ENCODE data around the gene NBAS.

Gene NBAS

GRCh38 chr2:15154297-15154696 is 406.8 kb downstream of the NBAS start:
- in situ Hi-C loops (cut with HindIII; ENCODE audit: low sequenced_read_pairs): no loop called here

DNA sequence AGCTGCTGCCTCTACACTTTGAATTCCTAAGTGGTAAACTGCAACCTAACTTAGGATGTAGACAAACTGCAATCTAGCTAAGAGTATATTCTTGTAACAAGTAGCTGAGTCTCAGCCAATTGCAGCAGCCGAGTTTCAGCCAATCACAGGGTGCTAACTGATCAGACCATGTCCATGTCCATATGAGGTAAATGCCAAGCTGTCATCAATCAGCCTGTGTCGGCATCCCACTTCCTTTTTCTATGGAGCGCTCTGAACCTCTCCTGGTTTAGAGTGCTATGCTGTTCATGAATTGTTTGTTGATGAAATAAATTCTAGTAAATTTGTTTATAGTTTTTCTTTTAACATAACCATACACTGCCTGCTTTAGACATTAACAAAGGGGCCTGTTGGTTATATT is 408.8 kb downstream of the NBAS start:
- in situ Hi-C loops (cut with HindIII; ENCODE audit: low sequenced_read_pairs): no loop called here

DNA sequence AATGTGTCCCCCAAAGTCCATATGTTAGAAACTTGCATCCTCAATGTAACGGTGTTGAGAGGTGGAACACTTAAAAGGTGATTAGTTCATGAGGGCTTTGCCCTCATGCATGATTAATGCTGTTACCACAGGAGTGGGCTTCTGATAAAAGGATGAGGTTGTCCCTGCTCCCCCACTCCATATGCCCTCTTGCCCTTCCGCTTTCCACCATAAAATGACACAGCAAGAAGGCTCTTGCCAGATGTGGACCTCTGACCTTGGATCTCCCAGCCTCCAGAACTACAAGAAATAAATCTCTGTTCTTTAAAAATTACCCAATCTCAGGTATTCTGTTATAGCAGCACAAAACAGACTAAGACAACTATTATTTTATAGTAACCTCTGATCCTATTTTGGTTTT is 412.1 kb downstream of the NBAS start:
- in situ Hi-C loops (cut with HindIII; ENCODE audit: low sequenced_read_pairs): no loop called here

GRCh38 chr2:15147591-15147990 is 413.5 kb downstream of the NBAS start:
- in situ Hi-C loops (cut with HindIII; ENCODE audit: low sequenced_read_pairs): no loop called here

DNA sequence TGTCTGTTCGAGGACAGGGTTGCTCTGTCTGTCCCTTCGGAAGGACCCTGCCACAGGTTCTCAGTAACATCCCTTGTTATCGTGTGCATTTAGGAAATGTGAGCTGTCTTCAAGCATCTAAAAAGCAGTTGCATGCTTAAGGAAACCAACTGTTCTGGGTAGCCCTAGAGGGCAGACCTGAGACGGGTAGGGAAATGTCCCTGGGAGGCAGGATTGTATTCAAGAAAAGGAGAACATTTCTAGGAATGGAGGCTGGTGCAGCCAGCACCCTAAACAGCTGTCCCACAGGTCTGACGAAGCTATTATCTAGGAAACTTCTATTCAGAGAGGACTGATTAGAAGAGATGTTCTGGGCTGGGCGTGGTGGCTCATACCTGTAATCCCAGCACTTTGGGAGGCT is 414.2 kb downstream of the NBAS start:
- in situ Hi-C loops (cut with HindIII; ENCODE audit: low sequenced_read_pairs): no loop called here

DNA sequence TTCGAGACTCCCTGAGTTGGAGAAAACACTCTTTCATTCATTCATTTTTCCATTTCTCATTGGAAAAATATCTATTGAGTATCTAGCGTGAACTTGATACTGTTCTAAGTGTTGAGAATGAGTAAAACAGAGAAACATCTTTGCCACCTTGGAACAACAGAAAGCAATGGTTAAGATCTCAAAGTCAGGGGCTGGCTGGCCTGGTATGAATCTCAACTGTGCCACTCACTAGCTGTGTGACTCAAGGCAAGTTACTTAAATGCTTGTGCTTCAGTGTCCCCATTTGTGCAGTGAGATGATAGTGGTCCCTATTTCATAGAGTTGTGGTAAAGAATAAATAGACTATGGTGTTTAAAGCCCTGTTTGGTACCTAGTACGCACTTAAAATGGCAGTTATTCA is 415.2 kb downstream of the NBAS start:
- in situ Hi-C loops (cut with HindIII; ENCODE audit: low sequenced_read_pairs): no loop called here

- in situ Hi-C loops (cut with HindIII; ENCODE audit: low sequenced_read_pairs): no loop called here
These were observed 415.9 kb downstream of the NBAS start for GRCh38 chr2:15145046-15145817.

DNA sequence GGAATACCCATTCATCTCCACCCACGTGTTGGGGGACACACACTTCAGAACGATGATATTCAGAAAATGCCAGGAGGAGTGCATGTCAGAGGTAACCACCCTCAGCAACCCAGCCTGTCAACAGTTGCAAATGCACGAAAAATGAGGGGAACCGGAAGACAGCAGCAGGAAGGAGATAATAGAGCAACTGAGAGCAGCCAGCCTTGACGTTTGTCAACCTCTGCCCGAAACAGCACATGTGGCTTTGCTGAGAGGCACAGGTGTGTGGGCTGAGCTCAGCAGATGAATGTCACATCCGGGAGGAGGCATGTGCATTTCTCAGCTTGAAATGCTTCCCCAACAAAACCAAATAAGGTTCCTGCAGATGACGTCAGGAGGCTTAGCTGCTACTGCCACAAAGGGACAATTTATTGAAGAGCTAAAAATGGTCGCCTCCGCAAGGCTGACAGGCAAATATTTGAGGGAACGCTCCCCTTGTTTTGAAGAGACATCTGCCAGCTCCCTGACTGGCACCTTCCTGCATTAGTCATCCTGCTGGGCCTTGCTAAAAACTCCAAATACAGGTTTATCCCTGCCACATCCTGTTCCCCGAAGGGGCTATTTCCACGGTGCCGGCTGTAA is 419.0 kb downstream of the NBAS start:
- in situ Hi-C loops (cut with HindIII; ENCODE audit: low sequenced_read_pairs): no loop called here

- in situ Hi-C loops (cut with HindIII; ENCODE audit: low sequenced_read_pairs): no loop called here
These were observed 419.9 kb downstream of the NBAS start for GRCh38 chr2:15141211-15141610.

- in situ Hi-C loops (cut with HindIII; ENCODE audit: low sequenced_read_pairs): no loop called here
These were observed 424.5 kb downstream of the NBAS start for GRCh38 chr2:15136639-15137038.

GRCh38 chr2:15134957-15135356 is 426.2 kb downstream of the NBAS start:
- in situ Hi-C loops (cut with HindIII; ENCODE audit: low sequenced_read_pairs): no loop called here

GRCh38 chr2:15133461-15133860 is 427.7 kb downstream of the NBAS start:
- in situ Hi-C loops (cut with HindIII; ENCODE audit: low sequenced_read_pairs): no loop called here

DNA sequence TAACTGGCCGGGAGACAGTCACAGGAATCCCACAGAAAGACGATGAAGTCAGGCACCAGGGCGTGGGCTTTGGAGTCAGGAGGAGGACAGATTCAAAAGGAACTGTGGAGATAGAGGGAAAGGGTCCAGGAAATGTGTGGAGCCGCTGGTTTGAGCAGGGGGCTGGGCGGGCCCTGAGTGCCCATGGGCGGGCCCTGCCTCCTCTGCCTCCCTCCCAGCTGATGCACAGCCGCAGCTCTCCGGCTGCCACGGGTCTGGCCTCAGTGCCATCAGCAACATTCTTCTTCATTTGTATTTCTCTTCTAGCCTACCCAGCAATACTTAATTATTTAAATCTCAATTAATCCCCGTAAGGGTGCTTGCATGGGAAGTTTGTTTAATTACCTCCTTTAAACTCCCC is 432.3 kb downstream of the NBAS start:
- in situ Hi-C loops (cut with HindIII; ENCODE audit: low sequenced_read_pairs): no loop called here

GRCh38 chr2:15127876-15128275 is 433.3 kb downstream of the NBAS start:
- in situ Hi-C loops (cut with HindIII; ENCODE audit: low sequenced_read_pairs): no loop called here

- in situ Hi-C loops (cut with HindIII; ENCODE audit: low sequenced_read_pairs): no loop called here
These were observed 433.8 kb downstream of the NBAS start for GRCh38 chr2:15127301-15127700.

DNA sequence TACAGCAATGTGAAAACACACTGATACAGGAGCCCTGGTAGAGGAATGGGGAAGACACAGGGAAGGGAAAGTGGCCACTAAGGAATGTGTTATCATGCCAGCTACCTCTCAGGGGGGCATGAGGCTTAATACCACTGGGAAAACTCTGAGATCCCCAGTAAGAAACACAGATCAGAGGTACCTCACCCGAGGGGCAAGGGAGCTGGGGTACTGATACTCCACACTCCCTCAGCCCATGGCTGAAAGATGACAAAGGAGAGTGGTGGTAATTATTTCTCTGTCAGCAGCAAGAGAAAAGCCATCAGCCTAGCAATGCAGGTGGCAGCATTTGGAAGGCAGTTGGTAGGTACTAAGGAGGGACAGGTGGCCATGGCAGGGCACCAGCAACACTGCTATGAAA is 434.8 kb downstream of the NBAS start:
- in situ Hi-C loops (cut with HindIII; ENCODE audit: low sequenced_read_pairs): no loop called here

GRCh38 chr2:15122915-15123314 is 438.2 kb downstream of the NBAS start:
- in situ Hi-C loops (cut with HindIII; ENCODE audit: low sequenced_read_pairs): no loop called here

DNA sequence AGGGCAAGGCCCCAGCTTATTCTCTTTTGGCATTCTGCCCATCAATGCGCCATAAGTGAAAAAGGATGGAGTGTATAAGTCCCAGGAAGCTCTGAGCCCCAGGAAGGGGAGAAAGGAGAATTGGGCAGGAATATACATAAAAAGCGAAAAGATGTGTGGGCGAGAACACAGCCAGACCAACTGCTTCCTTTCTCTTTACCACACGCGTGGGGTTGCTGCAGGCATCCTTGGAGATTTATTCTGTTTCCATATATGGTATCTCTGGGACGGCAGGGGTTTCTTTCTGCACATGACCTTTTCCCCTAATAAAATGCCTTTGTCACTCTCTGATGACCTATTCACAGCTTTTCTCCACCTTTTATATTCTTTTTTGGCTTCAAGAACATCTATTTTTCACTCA is 440.5 kb downstream of the NBAS start:
- in situ Hi-C loops (cut with HindIII; ENCODE audit: low sequenced_read_pairs): no loop called here

- in situ Hi-C loops (cut with HindIII; ENCODE audit: low sequenced_read_pairs): no loop called here
These were observed 441.4 kb downstream of the NBAS start for GRCh38 chr2:15119722-15120175.

- in situ Hi-C loops (cut with HindIII; ENCODE audit: low sequenced_read_pairs): no loop called here
These were observed 443.6 kb downstream of the NBAS start for GRCh38 chr2:15117409-15118050.

Data from endothelial cell of hepatic sinusoid (primary cell).